Neuronal stem cell (in vitro differentiated cells): ENCODE data around the gene SREK1.

Source experiments
- DNase-seq: peaks from one replicate; pipeline ENCODE4 v3.0.0-alpha.2; 2013; ENCODE audit warnings: low spot score
- H2AFZ ChIP-seq: one replicate; pipeline ENCODE4 v1.6.1; 2013; ENCODE audit warnings: mild to moderate bottlenecking, low read length, inconsistent platforms
- H2AK5ac ChIP-seq: 2 replicates; pipeline ENCODE4 v1.6.1; 2013; ENCODE audit warnings: low read depth, mild to moderate bottlenecking, inconsistent platforms, low read length, moderate library complexity, mixed read lengths
- H2BK120ac ChIP-seq: 2 replicates; pipeline ENCODE4 v1.6.1; 2013; ENCODE audit warnings: low read depth, mild to moderate bottlenecking, inconsistent platforms, low read length, moderate library complexity, mixed read lengths
- H2BK12ac ChIP-seq: one replicate; pipeline ENCODE4 v1.6.1; 2013; ENCODE audit warnings: low read length, inconsistent platforms
- H2BK15ac ChIP-seq: 2 replicates; pipeline ENCODE4 v1.6.1; 2013; ENCODE audit warnings: mild to moderate bottlenecking, low read length, inconsistent platforms, mixed read lengths
- H2BK5ac ChIP-seq: one replicate; pipeline ENCODE4 v1.6.1; 2013; ENCODE audit warnings: inconsistent platforms, mild to moderate bottlenecking, low read length, moderate library complexity
- H3K14ac ChIP-seq: one replicate; pipeline ENCODE4 v1.6.1; 2013; ENCODE audit warnings: low read length, inconsistent platforms
- H3K18ac ChIP-seq: 2 replicates; pipeline ENCODE4 v1.6.1; 2013; ENCODE audit warnings: low read length, inconsistent platforms
- H3K23ac ChIP-seq: 2 replicates; pipeline ENCODE4 v1.6.1; 2013; ENCODE audit warnings: low read depth, mild to moderate bottlenecking, mixed read lengths, low read length, inconsistent platforms; ENCODE audit not compliant: poor library complexity
- H3K27ac ChIP-seq: replicated peaks from 3 replicates; pipeline ENCODE4 v1.5.1; 2013; ENCODE audit warnings: low read length, inconsistent platforms
- H3K27me3 ChIP-seq, 3 experiments: 2 replicates each; pipeline ENCODE4 v1.6.1; 2013; ENCODE audit warnings: low read length in 3 of 3, mild to moderate bottlenecking in 2 of 3, inconsistent platforms in 1 of 3, low read depth in 1 of 3, mixed read lengths in 1 of 3, moderate library complexity in 1 of 3; ENCODE audit not compliant: control insufficient read depth in 3 of 3, insufficient read depth in 3 of 3
- H3K36me3 ChIP-seq, 2 donors: replicated peaks in 1 of 2; 2 replicates each; pipeline ENCODE4 v1.6.1; 2013; ENCODE audit warnings: low read length in 2 of 2; ENCODE audit not compliant: control insufficient read depth in 2 of 2, insufficient read depth in 2 of 2
- H3K4ac ChIP-seq: 2 replicates; pipeline ENCODE4 v1.6.1; 2013; ENCODE audit warnings: inconsistent platforms, mild to moderate bottlenecking, low read length, moderate library complexity
- H3K4me1 ChIP-seq, 2 donors: 1 replicate in 1 of 2; 2 replicates in 1 of 2; pipeline ENCODE4 v1.6.1; 2013; ENCODE audit warnings: low read length in 2 of 2, low read depth in 1 of 2; ENCODE audit not compliant: control insufficient read depth in 2 of 2, insufficient read depth in 1 of 2
- H3K4me2 ChIP-seq: one replicate; pipeline ENCODE4 v1.6.1; 2013; ENCODE audit warnings: mild to moderate bottlenecking, low read length, inconsistent platforms; ENCODE audit not compliant: insufficient read depth, poor library complexity, severe bottlenecking
- H3K4me3 ChIP-seq, 2 donors: 2 replicates each; pipeline ENCODE4 v1.5.1; 2013; ENCODE audit warnings: low read length in 2 of 2, mild to moderate bottlenecking in 2 of 2, inconsistent platforms in 1 of 2, moderate library complexity in 1 of 2
- H3K79me1 ChIP-seq: one replicate; pipeline ENCODE4 v1.6.1; 2013; ENCODE audit warnings: low read depth, mild to moderate bottlenecking, inconsistent platforms, low read length, moderate library complexity
- H3K9ac ChIP-seq: one replicate; pipeline ENCODE4 v1.6.1; 2013; ENCODE audit warnings: mild to moderate bottlenecking, low read depth, low read length, inconsistent platforms; ENCODE audit not compliant: poor library complexity
- H3K9me3 ChIP-seq, 2 donors: replicated peaks in 1 of 2; 2 replicates each; pipeline versions ENCODE3 to v1.6.1; 2013; ENCODE audit warnings: low read length in 2 of 2, mild to moderate bottlenecking in 2 of 2, inconsistent platforms in 1 of 2, low read depth in 1 of 2, mixed read lengths in 1 of 2, moderate library complexity in 1 of 2; ENCODE audit not compliant: control insufficient read depth in 2 of 2, insufficient read depth in 1 of 2
- H4K8ac ChIP-seq: one replicate; pipeline ENCODE4 v1.6.1; 2013; ENCODE audit warnings: low read depth, mild to moderate bottlenecking, inconsistent platforms, low read length, moderate library complexity
- H4K91ac ChIP-seq: one replicate; pipeline ENCODE4 v1.6.1; 2013; ENCODE audit warnings: low read length, low read depth, mild to moderate bottlenecking, inconsistent platforms; ENCODE audit not compliant: poor library complexity
- WGBS, 2 donors: extraction: QIAGEN DNeasy Blood & Tissue Kit; methylation state at CpG; one replicate each; pipeline ENCODE4 v1.1.7; 2013; ENCODE audit warnings: missing lambda C conversion rate in 2 of 2, mixed read lengths in 1 of 2; ENCODE audit not compliant: insufficient read length in 2 of 2, insufficient replicate concordance in 1 of 2; ENCODE audit errors: extremely low coverage in 2 of 2; 5-methylcytosine and 5-hydroxymethylcytosine counted together

The SREK1 gene

DNA sequence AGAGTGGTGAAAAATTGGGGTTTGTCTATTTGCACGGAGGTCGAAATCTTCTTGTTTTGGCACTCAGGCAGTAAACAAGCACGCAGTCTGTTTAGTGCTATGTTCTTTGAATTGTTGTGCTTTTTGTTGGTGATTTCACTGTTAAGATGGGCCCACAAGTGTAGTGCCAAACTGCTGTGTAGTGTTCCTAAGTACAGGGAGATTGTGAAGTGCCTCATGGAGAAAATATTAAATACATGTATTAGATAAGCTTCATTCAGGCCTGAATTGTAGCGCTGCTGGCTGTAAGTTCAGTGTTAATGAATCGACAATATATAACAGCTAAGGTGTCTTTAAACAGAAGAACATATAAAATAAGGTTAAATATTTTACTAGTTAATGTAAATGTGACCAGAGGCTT lies 17.3 kb downstream of the SREK1 start:
- Histone ChIP-seq H3K23ac (no peak overlapping the region), H3K36me3 (peaks cover 15 to 99% of the 10 kb centered on the region in 2 donors), H4K91ac (no peak overlapping the region), H3K27ac (no peak overlapping the region), H2BK12ac (no peak overlapping the region), H4K8ac (no peak overlapping the region), H2BK120ac (no peak overlapping the region), H3K9ac (no peak overlapping the region), H3K14ac (no peak overlapping the region), H2BK15ac (no peak overlapping the region), H2AK5ac (no peak overlapping the region), H3K4me3 (no peak overlapping the region), H2BK5ac (no peak overlapping the region), H3K18ac (no peak overlapping the region), H3K79me1 (no peaks in the 10 kb centered on the region), H3K4me2 (no peak overlapping the region), H3K4me1 (no peaks in the 10 kb centered on the region), H3K4ac (no peak overlapping the region), H2AFZ (no peak overlapping the region), H3K9me3 (no peaks in the 10 kb centered on the region), H3K27me3 (no peaks in the 10 kb centered on the region)
- DNase-seq, result no peak
- no CpG with 5 or more reads among the region's 5 CpGs for WGBS, 2 donors

DNA sequence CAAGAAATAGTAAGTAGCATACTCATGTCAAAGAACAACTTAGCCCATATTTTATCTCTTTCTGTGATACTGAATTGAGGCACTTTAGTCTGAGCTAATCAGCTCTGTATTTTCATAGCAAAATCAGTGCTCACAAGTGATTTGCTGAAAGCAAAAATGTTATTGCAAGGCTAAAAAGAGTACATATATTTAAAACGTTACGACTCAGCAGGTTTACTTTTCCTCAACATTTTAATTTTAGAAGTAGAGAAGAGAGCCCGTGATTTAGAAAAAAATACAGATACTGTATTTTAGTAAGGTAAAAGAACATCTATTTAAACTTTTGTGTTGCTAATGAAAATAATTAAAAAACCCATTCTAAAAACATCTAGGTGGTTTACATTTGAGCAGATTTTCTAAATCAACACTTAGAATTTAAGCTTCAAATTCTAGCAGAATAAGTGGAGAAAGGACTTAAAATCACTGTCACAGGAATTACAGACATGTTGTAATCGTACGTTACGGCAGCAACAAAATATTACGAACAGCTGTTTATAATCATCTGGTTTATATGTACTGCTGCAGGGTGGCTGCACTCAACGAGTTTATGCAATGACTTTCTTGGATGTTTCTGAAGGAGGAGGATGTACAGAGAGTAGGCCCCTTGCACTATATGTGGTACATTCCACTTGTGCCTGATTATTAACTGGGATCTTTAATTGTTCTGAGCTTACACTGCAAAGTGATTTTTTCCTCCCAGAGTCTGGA lies 20.1 kb downstream of the SREK1 start:
- no peak overlapping the region for H3K4me3 ChIP-seq
- H3K4ac ChIP-seq, result no peak overlapping the region
- H3K23ac ChIP-seq, result no peak overlapping the region
- no peak overlapping the region for H3K14ac ChIP-seq
- H3K79me1 ChIP-seq, result no peaks in the 10 kb centered on the region
- no peak overlapping the region for H4K8ac ChIP-seq
- no peak overlapping the region for H4K91ac ChIP-seq
- H2AK5ac ChIP-seq, result no peak overlapping the region
- no peak overlapping the region for H2BK12ac ChIP-seq
- DNase-seq, result no peak
- H3K9ac ChIP-seq, result no peak overlapping the region
- no peaks in the 10 kb centered on the region for H3K9me3 ChIP-seq
- no peak overlapping the region for H2BK120ac ChIP-seq
- H2BK5ac ChIP-seq, result no peak overlapping the region
- H2BK15ac ChIP-seq, result no peak overlapping the region
- H3K4me2 ChIP-seq, result no peak overlapping the region
- no peak overlapping the region for H3K18ac ChIP-seq
- peaks cover 15 to 100% of the 10 kb centered on the region in 2 donors for H3K36me3 ChIP-seq
- no peak overlapping the region for H3K27ac ChIP-seq
- no peak overlapping the region for H2AFZ ChIP-seq
- WGBS, 2 donors, result no CpG with 5 or more reads among the region's 8 CpGs
- H3K27me3 ChIP-seq, result no peaks in the 10 kb centered on the region
- no peaks in the 10 kb centered on the region for H3K4me1 ChIP-seq

DNA sequence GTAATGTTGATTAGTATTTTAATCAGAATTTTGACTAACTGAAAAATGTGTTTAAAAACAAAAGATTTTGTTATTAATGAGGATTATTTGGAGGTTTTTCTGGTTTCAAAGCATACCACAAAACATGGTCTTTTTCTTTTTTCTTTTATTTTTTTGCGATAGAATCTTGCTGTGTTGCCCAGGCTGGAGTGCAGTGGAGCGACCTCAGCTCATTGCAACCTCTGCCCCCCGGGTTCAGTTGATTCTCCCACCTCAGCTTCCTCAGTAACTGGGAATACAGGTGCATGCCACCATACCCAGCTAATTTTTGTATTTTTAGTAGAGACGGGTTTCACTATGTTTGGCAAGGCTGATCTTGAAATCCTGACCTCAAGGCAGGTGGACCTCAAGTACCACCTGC lies 24.1 kb downstream of the SREK1 start:
- H3K27me3 ChIP-seq, result no peaks in the 10 kb centered on the region
- H3K36me3 ChIP-seq, result peaks cover 11 to 99% of the 10 kb centered on the region in 2 donors
- H3K4me1 ChIP-seq, result peaks cover 0 to 4% of the 10 kb centered on the region in 2 donors
- H3K14ac ChIP-seq, result no peak overlapping the region
- no peak overlapping the region for H4K8ac ChIP-seq
- no peak overlapping the region for H3K18ac ChIP-seq
- no peaks in the 10 kb centered on the region for H3K9me3 ChIP-seq
- no peak for DNase-seq
- H3K27ac ChIP-seq, result no peak overlapping the region
- WGBS, 2 donors, result no CpG with 5 or more reads among the region's 4 CpGs
- H2BK12ac ChIP-seq, result no peak overlapping the region
- no peak overlapping the region for H3K4me3 ChIP-seq
- no peak overlapping the region for H2AFZ ChIP-seq
- no peak overlapping the region for H3K4ac ChIP-seq
- H4K91ac ChIP-seq, result no peak overlapping the region
- no peak overlapping the region for H2BK120ac ChIP-seq
- H2BK15ac ChIP-seq, result no peak overlapping the region
- H3K79me1 ChIP-seq, result no peaks in the 10 kb centered on the region
- no peak overlapping the region for H2BK5ac ChIP-seq
- H3K4me2 ChIP-seq, result no peak overlapping the region
- H2AK5ac ChIP-seq, result no peak overlapping the region
- H3K23ac ChIP-seq, result no peak overlapping the region
- H3K9ac ChIP-seq, result no peak overlapping the region

DNA sequence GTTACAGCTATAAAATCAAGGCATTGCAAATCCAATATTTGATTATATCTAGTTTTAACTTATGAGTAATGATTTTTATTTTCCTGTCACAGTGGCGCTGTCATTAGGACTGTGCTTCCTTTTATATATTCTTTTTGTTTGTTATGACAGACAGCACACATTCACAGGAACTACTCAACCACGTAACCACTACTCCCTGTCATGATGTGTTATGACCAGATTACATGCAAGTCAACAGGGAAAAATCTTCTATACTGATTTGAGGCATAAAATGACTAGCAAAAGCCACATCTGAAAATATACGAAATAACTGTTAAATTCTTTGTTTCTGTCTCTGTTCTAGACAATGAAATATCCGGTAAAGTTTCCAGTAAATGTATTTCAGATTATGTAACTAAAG lies 25.4 kb downstream of the SREK1 start:
- no peak for DNase-seq
- Histone ChIP-seq H3K9ac (no peak overlapping the region), H3K4me3 (no peak overlapping the region), H3K27ac (no peak overlapping the region), H3K36me3 (peaks cover 9 to 99% of the 10 kb centered on the region in 2 donors), H3K27me3 (no peaks in the 10 kb centered on the region), H3K23ac (no peak overlapping the region), H3K4me1 (peaks cover 0 to 4% of the 10 kb centered on the region in 2 donors), H3K9me3 (no peaks in the 10 kb centered on the region), H4K91ac (no peak overlapping the region), H2BK12ac (no peak overlapping the region), H2BK120ac (no peak overlapping the region), H3K14ac (no peak overlapping the region), H3K79me1 (no peaks in the 10 kb centered on the region), H3K4ac (no peak overlapping the region), H4K8ac (no peak overlapping the region), H2BK5ac (no peak overlapping the region), H3K18ac (no peak overlapping the region), H3K4me2 (no peak overlapping the region), H2BK15ac (no peak overlapping the region), H2AK5ac (no peak overlapping the region), H2AFZ (no peak overlapping the region)
- WGBS, 2 donors, result no CpG with 5 or more reads among the region's 4 CpGs
